ENCODE results near the gene MOCS1.

DNA sequence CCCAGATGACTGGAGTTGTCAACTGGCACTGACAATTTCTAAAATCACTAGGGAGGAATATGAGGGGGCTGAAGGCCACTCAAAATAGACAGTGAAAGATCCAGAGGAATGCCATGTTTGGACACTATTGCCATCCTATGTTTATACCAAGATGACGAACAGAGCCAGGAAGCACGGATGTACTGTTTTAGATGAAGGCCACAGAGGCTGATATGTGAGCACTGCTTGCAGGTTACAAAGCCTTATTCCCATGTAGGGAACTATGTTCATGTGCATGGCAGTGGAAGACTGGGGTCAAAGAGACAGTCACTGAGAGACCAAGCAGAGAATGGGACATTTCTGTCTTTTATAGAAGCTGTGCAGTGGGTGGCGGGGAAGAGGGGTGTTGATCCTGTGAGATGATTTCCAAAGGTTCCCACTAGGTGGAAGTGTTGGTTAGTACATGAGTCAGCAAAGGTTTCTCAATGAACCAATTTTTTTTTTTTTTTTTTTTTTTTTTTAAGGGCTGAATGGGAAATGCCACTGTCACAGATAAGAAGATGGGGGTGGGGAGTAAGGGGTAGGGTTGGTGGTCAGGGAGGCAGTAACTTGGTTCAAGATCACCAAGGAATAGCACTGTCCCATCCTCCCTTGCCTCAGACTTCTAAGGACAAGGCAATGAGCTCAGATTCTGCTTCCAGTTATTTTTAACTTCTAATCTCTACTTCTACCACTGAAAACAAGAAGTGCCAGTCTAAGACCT lies 46.7 kb upstream of the MOCS1 start:
- TF ChIP-seq, protein P1, sequence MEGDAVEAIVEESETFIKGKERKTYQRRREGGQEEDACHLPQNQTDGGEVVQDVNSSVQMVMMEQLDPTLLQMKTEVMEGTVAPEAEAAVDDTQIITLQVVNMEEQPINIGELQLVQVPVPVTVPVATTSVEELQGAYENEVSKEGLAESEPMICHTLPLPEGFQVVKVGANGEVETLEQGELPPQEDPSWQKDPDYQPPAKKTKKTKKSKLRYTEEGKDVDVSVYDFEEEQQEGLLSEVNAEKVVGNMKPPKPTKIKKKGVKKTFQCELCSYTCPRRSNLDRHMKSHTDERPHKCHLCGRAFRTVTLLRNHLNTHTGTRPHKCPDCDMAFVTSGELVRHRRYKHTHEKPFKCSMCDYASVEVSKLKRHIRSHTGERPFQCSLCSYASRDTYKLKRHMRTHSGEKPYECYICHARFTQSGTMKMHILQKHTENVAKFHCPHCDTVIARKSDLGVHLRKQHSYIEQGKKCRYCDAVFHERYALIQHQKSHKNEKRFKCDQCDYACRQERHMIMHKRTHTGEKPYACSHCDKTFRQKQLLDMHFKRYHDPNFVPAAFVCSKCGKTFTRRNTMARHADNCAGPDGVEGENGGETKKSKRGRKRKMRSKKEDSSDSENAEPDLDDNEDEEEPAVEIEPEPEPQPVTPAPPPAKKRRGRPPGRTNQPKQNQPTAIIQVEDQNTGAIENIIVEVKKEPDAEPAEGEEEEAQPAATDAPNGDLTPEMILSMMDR (tag by site-specific recombination; IDR thresholded peaks at IDR 0.05): peak; percentile 71; the same call in 1 of the 2 replicates
- TF ChIP-seq, protein P2, sequence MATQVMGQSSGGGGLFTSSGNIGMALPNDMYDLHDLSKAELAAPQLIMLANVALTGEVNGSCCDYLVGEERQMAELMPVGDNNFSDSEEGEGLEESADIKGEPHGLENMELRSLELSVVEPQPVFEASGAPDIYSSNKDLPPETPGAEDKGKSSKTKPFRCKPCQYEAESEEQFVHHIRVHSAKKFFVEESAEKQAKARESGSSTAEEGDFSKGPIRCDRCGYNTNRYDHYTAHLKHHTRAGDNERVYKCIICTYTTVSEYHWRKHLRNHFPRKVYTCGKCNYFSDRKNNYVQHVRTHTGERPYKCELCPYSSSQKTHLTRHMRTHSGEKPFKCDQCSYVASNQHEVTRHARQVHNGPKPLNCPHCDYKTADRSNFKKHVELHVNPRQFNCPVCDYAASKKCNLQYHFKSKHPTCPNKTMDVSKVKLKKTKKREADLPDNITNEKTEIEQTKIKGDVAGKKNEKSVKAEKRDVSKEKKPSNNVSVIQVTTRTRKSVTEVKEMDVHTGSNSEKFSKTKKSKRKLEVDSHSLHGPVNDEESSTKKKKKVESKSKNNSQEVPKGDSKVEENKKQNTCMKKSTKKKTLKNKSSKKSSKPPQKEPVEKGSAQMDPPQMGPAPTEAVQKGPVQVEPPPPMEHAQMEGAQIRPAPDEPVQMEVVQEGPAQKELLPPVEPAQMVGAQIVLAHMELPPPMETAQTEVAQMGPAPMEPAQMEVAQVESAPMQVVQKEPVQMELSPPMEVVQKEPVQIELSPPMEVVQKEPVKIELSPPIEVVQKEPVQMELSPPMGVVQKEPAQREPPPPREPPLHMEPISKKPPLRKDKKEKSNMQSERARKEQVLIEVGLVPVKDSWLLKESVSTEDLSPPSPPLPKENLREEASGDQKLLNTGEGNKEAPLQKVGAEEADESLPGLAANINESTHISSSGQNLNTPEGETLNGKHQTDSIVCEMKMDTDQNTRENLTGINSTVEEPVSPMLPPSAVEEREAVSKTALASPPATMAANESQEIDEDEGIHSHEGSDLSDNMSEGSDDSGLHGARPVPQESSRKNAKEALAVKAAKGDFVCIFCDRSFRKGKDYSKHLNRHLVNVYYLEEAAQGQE (tag by site-specific recombination; IDR thresholded peaks at IDR 0.05): no peak
- TF ChIP-seq YY1 (tag by site-specific recombination; IDR thresholded peaks at IDR 0.05) (no peak), GLI4 (tag by site-specific recombination; IDR thresholded peaks at IDR 0.05) (no peak)
- TF ChIP-seq, protein P3, sequence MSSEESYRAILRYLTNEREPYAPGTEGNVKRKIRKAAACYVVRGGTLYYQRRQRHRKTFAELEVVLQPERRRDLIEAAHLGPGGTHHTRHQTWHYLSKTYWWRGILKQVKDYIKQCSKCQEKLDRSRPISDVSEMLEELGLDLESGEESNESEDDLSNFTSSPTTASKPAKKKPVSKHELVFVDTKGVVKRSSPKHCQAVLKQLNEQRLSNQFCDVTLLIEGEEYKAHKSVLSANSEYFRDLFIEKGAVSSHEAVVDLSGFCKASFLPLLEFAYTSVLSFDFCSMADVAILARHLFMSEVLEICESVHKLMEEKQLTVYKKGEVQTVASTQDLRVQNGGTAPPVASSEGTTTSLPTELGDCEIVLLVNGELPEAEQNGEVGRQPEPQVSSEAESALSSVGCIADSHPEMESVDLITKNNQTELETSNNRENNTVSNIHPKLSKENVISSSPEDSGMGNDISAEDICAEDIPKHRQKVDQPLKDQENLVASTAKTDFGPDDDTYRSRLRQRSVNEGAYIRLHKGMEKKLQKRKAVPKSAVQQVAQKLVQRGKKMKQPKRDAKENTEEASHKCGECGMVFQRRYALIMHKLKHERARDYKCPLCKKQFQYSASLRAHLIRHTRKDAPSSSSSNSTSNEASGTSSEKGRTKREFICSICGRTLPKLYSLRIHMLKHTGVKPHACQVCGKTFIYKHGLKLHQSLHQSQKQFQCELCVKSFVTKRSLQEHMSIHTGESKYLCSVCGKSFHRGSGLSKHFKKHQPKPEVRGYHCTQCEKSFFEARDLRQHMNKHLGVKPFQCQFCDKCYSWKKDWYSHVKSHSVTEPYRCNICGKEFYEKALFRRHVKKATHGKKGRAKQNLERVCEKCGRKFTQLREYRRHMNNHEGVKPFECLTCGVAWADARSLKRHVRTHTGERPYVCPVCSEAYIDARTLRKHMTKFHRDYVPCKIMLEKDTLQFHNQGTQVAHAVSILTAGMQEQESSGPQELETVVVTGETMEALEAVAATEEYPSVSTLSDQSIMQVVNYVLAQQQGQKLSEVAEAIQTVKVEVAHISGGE (tag by site-specific recombination; conservative IDR thresholded peaks at IDR 0.05; ENCODE audit: low read depth): no peak
- TF ChIP-seq, protein P4, sequence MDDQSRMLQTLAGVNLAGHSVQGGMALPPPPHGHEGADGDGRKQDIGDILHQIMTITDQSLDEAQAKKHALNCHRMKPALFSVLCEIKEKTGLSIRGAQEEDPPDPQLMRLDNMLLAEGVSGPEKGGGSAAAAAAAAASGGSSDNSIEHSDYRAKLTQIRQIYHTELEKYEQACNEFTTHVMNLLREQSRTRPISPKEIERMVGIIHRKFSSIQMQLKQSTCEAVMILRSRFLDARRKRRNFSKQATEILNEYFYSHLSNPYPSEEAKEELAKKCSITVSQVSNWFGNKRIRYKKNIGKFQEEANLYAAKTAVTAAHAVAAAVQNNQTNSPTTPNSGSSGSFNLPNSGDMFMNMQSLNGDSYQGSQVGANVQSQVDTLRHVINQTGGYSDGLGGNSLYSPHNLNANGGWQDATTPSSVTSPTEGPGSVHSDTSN (CRISPR knock-in tag; IDR thresholded peaks at IDR 0.05): no peak
